ENCODE data around the gene DIS3L. TPM values are rescaled to one million over a fixed set of nuclear protein-coding genes. Genes with fewer than 3 reads are reported as not detected.

DIS3L gene
- total RNA-seq, 1 donor from 2014 or later, result 12.4 TPM

Other genes starting within 250 kb of the DIS3L start
- 0.55 and 0.63 TPM in 2 replicates for gene MEGF11, start 39.8 kb upstream of the DIS3L start, total RNA-seq
- gene TIPIN, start 63.1 kb downstream of the DIS3L start, total RNA-seq, result 9.8 and 9.9 TPM in 2 replicates
- gene MAP2K1, start 93.3 kb downstream of the DIS3L start, total RNA-seq, result 51.9 and 62.0 TPM in 2 replicates
- 10.1 and 26.2 TPM in 2 replicates for gene SNAPC5, start 204.2 kb downstream of the DIS3L start, total RNA-seq
- 6,900 and 7,468 TPM in 2 replicates for gene RPL4, start 211.3 kb downstream of the DIS3L start, total RNA-seq
- gene ZWILCH, start 211.8 kb downstream of the DIS3L start, total RNA-seq, result 11.2 and 11.6 TPM in 2 replicates

Data from kidney epithelial cell (primary cell).